Measurements from ENCODE around the gene EXTL2.
"Not testable (repeated sequence)": the region's sequence is repeated elsewhere in the genome, so short reads cannot be mapped to it uniquely, and the experiment has no call there.

The EXTL2 gene

DNA sequence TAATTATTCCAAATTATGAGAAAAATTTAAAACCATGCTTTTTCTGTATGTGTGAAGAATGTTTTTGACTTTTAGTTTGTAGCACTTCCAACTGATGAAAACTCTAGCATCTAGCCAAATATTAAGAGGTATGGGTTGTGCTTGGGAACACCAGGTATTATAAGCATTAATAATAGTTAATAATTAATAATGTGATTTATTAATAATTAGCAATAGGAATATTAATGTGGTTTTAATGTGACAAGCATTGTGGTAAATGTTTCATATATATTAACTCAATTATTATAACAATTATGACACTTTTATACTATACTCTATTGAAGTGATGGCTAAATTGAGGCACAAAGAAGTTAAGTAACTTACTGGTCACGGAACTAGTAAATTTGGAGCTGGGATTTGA, 9.1 kb upstream of the EXTL2 start:
- in situ Hi-C loops (cut with MboI; ENCODE audit: low sequenced_read_pairs): no loop called here

DNA sequence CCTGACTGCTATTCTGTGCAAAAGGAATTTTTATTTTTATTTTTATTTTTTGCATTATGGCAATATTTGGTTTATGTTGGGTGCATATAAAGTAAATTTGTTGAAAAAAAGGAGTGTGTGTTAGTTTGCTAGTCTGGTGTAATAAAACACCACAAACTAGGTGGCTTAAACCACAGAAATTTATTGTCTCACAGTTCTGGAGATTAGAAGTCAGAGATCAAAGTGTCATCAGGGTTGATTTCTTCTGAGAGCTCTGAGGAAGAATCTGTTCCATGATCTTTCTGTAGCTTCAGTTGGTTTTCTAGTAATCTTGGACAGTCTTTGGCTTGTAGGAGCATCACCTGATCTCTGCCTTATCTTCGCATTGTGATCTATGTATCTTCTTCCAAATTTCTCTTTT, 7.7 kb upstream of the EXTL2 start:
- in situ Hi-C loops (cut with MboI; ENCODE audit: low sequenced_read_pairs): no loop called here

DNA sequence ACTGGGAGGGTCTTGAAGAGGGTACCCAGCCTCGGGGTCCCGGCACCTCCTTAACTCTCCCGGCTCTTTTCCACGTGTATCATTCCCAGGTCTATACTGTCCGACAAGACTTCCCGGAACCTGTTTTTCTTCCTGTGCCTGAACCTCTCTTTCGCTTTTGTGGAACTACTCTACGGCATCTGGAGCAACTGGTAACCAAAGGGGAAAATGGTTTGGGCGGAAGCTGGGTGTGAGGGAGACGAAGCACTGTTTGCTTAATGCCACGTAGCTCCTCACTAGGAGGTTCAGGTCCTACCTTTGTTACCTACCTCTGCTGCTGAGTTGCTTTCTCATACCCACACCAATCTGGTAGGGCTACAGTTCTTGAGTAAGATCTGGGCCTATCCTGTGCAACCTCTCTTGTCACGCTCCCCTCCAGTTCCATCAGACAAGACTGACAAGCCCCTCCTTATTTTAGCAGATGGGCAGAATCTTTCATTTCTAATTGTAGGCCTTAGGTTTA, 1.9 kb upstream of the EXTL2 start:
- in situ Hi-C loops (cut with MboI; ENCODE audit: low sequenced_read_pairs): no loop called here

GRCh38 chr1:100895540-100896480, 1.2 kb upstream of the EXTL2 start, which contains the start of gene SLC30A7:
TSS of gene SLC30A7 (plus strand) at chr1:100896090. CDS start at chr1:100896263, 173 bp downstream.
- in situ Hi-C loops (cut with MboI; ENCODE audit: low sequenced_read_pairs): no loop called here

GRCh38 chr1:100893718-100894117, 924 bp downstream of the EXTL2 start:
- in situ Hi-C loops (cut with MboI; ENCODE audit: low sequenced_read_pairs): no loop called here

DNA sequence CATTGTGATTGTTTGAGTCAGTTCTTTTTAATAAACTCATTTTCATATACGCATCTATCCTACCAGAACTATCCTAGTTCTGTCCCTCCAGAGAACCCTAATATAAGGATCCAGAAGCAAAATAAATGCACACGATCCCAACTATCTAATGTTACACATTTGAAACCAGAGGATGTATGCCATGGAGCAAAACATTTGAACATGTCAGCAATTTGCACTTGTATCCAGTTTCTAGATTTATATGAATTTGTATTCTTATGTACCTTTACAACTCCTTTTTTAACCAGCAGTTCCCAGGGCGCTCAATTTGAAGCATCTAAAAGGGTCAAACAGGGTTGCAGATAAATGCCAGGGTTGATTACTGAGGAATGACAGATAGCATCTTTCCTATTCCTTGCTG, 2.1 kb downstream of the EXTL2 start:
- in situ Hi-C loops (cut with MboI; ENCODE audit: low sequenced_read_pairs): no loop called here

DNA sequence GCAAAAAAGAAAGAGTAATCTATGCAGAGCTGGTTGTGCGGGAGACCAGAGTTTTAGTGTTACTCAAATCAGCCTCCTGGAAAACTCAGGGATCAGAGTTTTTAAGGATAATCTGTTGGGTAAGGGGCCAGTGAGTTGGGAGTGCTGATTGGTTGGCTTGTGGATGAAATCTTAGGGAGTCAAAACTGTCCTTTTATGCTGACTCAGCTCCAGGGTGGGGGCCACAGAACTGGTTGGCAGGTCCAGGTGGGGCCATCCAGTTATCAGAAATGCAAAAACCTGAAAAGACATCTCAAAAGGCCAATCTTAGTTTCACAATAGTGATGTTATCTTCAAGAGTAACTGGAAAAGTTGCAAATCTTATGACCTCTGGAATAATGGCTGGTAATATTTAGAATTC, 3.3 kb downstream of the EXTL2 start:
- in situ Hi-C loops (cut with MboI; ENCODE audit: low sequenced_read_pairs): no loop called here

- in situ Hi-C loops (cut with MboI; ENCODE audit: low sequenced_read_pairs): not testable (repeated sequence)
Observed at GRCh38 chr1:100889869-100890482, 4.7 kb downstream of the EXTL2 start.

GRCh38 chr1:100889007-100889406, 5.6 kb downstream of the EXTL2 start:
- in situ Hi-C loops (cut with MboI; ENCODE audit: low sequenced_read_pairs): not testable (repeated sequence)

- in situ Hi-C loops (cut with MboI; ENCODE audit: low sequenced_read_pairs): no loop called here
Observed at GRCh38 chr1:100883963-100884362, 10.7 kb downstream of the EXTL2 start.

- in situ Hi-C loops (cut with MboI; ENCODE audit: low sequenced_read_pairs): no loop called here
Observed at GRCh38 chr1:100882698-100883097, 11.9 kb downstream of the EXTL2 start.

DNA sequence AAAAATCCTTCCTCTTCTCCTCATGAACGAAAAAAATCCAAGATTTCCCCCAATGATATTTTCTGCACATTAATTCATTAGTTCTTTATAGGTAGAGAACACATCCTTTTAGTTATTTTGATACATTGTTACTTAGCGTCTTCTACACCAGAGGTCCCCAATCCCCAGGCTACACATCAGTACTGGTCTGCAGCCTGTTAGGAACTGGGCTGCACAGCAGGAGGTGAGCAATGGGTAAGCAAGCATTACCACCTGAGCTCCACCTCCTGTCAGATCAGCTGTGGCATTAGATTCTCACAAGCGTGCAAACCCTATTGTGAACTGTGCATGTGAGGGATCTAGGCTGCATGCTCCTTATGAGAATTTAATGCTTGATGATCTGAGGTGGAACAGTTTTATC, 13.0 kb downstream of the EXTL2 start:
- in situ Hi-C loops (cut with MboI; ENCODE audit: low sequenced_read_pairs): no loop called here

DNA sequence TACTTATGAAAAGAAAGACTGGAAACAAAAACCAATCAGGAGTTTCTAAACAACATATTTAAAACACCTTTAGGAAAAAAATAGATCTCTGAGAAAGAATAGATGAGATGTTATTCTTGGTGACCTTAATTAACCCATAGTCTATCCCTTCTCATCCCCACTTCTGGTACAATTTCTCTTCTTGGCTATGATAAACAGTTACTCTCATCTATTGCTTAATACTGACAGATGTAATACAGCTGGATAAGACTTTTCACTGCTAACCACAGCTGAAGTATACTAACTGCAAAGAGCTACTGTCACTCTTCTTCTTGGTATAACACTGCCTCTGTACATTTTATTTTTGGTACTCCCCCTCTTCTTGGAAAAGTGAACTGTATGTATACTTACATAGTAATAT, 15.2 kb downstream of the EXTL2 start:
- in situ Hi-C loops (cut with MboI; ENCODE audit: low sequenced_read_pairs): no loop called here

GRCh38 chr1:100876291-100876690, 18.4 kb downstream of the EXTL2 start:
- in situ Hi-C loops (cut with MboI; ENCODE audit: low sequenced_read_pairs): no loop called here

DNA sequence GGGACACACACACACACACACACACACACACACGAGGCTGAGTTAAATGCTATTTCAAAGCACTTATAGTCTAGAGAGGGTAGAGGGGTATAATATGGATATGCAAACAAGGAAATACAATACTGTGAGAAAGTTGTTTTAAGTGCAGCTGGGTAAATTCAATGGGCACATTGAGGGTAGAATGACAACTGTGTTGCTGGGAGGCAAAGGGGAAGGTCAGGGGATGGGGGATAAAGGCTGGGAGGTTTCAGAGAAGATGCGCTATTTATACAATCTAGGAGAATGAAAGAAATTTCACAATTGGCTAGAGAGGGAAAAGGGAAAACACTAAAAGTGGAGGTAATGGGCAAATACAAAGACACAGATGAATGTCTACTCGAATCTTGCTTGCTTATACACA, 19.4 kb downstream of the EXTL2 start:
- in situ Hi-C loops (cut with MboI; ENCODE audit: low sequenced_read_pairs): no loop called here

DNA sequence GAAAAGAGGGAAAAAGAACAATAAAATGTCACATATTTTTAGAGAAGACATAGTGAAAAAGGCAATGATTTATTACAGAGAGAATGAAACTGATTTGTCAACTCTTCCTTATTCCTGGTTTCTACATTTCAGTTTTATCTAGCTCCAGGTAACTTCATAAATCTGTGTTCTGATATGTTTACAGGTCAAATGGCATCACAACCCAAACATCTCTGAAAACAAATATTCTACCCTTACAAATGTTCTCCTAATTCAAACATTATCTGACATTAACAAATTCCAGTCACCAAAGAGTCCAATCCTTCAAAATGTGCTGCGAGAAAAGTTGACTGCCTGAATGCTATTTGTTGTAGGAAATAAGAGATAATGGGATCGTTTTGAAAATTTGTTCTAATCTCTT, 20.2 kb downstream of the EXTL2 start:
- in situ Hi-C loops (cut with MboI; ENCODE audit: low sequenced_read_pairs): no loop called here

- in situ Hi-C loops (cut with MboI; ENCODE audit: low sequenced_read_pairs): loop anchor here (5.0 to 10.0 kb wide), 3 partner anchors 255 to 1055 kb away; no protein-coding TSS in a partner anchor
Observed at GRCh38 chr1:100869996-100870395, 24.6 kb downstream of the EXTL2 start.

DNA sequence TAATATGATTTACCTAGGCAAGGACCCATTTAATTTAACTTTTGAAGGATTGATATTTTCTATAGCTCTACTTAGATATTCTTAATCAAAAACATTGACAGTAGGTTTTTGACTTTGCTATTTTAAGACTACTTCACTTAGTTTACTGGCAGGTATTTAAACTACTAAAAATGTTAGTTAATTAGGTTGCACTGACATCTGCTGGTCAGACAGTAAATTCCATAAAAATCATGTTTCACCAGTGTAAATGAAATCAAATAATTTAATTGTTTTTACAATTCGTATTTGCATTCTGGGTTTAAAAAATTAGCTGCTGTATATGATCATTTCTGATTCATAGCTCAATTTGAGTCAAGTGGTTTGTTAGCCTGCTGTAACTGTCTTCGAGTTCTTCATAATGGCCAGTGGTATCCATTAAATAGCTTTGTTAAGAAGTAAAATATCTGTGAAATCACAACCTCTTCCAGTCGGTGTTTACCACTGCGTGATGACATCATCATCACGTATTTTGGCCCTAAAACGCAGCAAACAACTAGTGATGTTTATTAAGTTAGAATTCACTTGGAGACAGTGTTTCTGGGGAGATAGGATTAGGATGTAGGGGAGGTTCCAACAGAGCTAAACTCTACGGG, 26.2 kb downstream of the EXTL2 start:
- in situ Hi-C loops (cut with MboI; ENCODE audit: low sequenced_read_pairs): loop anchor here (5.0 to 10.0 kb wide), 3 partner anchors 254 to 1054 kb away; no protein-coding TSS in a partner anchor

DNA sequence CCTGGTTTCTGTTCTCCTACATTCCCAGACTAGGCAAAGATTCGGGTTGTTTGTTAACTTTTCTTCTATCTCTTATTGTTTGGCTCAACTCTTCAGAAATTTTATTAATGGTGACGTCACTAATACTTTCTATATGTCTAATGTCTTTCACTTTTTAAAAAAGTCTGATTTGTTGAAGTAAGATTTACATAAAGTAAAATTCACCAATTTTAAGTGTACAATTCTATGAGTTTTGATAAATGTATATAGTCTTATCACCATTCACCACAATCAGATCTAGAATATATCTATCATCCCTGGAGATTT, 27.8 kb downstream of the EXTL2 start:
- in situ Hi-C loops (cut with MboI; ENCODE audit: low sequenced_read_pairs): loop anchor here (5.0 to 10.0 kb wide), 3 partner anchors 252 to 1052 kb away; no protein-coding TSS in a partner anchor

- in situ Hi-C loops (cut with MboI; ENCODE audit: low sequenced_read_pairs): loop anchor here (5.0 to 10.0 kb wide), 3 partner anchors 251 to 1051 kb away; no protein-coding TSS in a partner anchor
Observed at GRCh38 chr1:100866041-100866900, 28.4 kb downstream of the EXTL2 start.
